Gastrocnemius medialis (tissue), 4 donors: Measurements from ENCODE around the gene PTPRM.

ENCODE experiments used
- POLR2A ChIP-seq, 2 donors: fragments of 450-650 bp; IDR thresholded peaks; one replicate each; pipeline ENCODE4 v1.6.1; 2017; ENCODE audit warnings: antibody characterized with exemption in 2 of 2, mild to moderate bottlenecking in 2 of 2, moderate library complexity in 2 of 2
- TF ChIP-seq, protein P1 (sequence below), 5 experiments: fragments of 450-650 bp in 3 of 5; fragments of 200-600 bp in 2 of 5; sonication (generic) in 2 of 5; IDR thresholded peaks in 4 of 5; conservative IDR thresholded peaks in 1 of 5; 1 replicate in 4 of 5; 2 replicates in 1 of 5; pipeline ENCODE4 v1.5.1; 2016 to 2019; ENCODE audit warnings: antibody characterized with exemption in 5 of 5, mild to moderate bottlenecking in 3 of 5, moderate library complexity in 3 of 5

DNA sequence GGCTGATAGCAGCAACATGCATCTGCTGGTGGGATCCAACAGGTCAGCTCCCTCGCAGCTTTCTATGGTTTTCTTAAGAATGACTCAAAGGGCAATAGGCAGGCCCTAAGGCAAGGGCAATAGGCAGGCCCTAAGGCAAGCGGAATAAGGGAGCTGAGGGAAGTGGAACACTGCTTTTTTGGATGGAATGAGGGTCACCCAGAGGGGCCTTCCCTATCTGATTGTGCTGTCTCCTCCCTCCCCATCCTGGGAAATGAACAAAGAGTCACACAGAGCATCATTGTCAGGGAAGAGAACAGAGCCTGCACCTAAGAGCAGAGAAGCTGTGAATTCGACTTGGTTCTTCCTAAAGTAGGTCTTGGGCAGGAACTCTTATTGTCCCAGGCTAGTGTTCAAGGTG, 43.3 kb upstream of the PTPRM start:
- TF ChIP-seq, protein P1, sequence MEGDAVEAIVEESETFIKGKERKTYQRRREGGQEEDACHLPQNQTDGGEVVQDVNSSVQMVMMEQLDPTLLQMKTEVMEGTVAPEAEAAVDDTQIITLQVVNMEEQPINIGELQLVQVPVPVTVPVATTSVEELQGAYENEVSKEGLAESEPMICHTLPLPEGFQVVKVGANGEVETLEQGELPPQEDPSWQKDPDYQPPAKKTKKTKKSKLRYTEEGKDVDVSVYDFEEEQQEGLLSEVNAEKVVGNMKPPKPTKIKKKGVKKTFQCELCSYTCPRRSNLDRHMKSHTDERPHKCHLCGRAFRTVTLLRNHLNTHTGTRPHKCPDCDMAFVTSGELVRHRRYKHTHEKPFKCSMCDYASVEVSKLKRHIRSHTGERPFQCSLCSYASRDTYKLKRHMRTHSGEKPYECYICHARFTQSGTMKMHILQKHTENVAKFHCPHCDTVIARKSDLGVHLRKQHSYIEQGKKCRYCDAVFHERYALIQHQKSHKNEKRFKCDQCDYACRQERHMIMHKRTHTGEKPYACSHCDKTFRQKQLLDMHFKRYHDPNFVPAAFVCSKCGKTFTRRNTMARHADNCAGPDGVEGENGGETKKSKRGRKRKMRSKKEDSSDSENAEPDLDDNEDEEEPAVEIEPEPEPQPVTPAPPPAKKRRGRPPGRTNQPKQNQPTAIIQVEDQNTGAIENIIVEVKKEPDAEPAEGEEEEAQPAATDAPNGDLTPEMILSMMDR (IDR thresholded peaks at IDR 0.05 in 4 of 5, conservative IDR thresholded peaks at IDR 0.05 in 1 of 5), result no peak
- TF ChIP-seq POLR2A (IDR thresholded peaks at IDR 0.05), result no peak
